BLaER1 treated with 17β-estradiol and CSF1 and Interleukin-3, amounts not matched to agents 10 nM and 100 nM (cell line): ENCODE data around the gene FAM181A.

Experiments
- H3K27ac ChIP-seq, 11 experiments: shearing (Covaris generic); formaldehyde crosslinking; 2 replicates each; pipeline ENCODE4 v1.8.1; 2022
- H3K27me3 ChIP-seq, 11 experiments: shearing (Covaris generic); formaldehyde crosslinking; 2 replicates each; pipeline ENCODE4 v1.8.1; 2022
- H3K36me3 ChIP-seq, 11 experiments: shearing (Covaris generic); formaldehyde crosslinking; 2 replicates each; pipeline ENCODE4 v1.8.1; 2022
- H3K4me1 ChIP-seq, 10 experiments: shearing (Covaris generic); formaldehyde crosslinking; 2 replicates each; pipeline ENCODE4 v1.8.1; 2022
- H3K4me2 ChIP-seq, 11 experiments: shearing (Covaris generic); formaldehyde crosslinking; 2 replicates each; pipeline ENCODE4 v1.8.1; 2022
- H3K4me3 ChIP-seq, 10 experiments: shearing (Covaris generic); formaldehyde crosslinking; 2 replicates each; pipeline ENCODE4 v1.8.1; 2022
- H3K9ac ChIP-seq, 11 experiments: shearing (Covaris generic); formaldehyde crosslinking; 2 replicates each; pipeline ENCODE4 v1.8.1; 2022
- H3K9me3 ChIP-seq, 11 experiments: shearing (Covaris generic); formaldehyde crosslinking; replicated peaks in 1 of 11; 2 replicates each; pipeline ENCODE4 v1.8.1; 2022
- H4K20me1 ChIP-seq, 11 experiments: shearing (Covaris generic); formaldehyde crosslinking; 2 replicates each; pipeline ENCODE4 v1.8.1; 2022
- Cebpa-rat ChIP-seq, 11 experiments: shearing (Covaris generic); IDR thresholded peaks; 2 replicates each; pipeline ENCODE4 v1.8.1; 2022

FAM181A gene

DNA sequence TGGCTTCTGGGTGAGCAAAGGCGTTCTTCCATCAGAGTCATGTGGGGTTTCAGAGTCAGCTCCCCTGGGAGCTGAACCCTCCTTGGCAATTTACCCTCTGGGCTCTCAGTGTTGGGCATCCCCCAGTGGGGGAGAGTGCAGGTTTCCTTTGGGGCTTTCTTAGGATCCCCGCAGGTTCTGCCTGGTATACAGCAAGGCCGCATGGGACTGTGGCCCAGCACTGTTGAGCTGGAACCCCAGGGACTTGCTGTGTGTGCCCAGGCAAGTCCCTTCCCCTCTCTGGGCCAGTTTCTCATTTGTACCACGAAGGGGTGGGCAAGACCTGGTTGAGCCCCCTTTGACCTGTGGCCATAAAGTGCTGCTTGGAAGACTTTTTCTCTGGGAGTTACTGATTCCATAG, 5.5 kb downstream of the FAM181A start:
- Histone ChIP-seq H3K4me3 (no peak overlapping the region), H3K27ac (no peak overlapping the region), H3K4me1 (peaks cover 0 to 10% (median 5%) of the 10 kb centered on the region in 10 experiments; a peak in 6 of 20 replicates), H3K9ac (no peak overlapping the region), H3K9me3 (no peaks in the 10 kb centered on the region), H3K4me2 (peak overlapping the region in 5 of 11 experiments; percentile 3 to 26 (median 14); a peak in 6 of 22 replicates), H3K27me3 (no peaks in the 10 kb centered on the region), H4K20me1 (peaks cover 0 to 6% (median 0%) of the 10 kb centered on the region in 11 experiments; a peak in 4 of 22 replicates), H3K36me3 (no peaks in the 10 kb centered on the region)
- TF ChIP-seq Cebpa-rat (IDR thresholded peaks at IDR 0.05): no peak

DNA sequence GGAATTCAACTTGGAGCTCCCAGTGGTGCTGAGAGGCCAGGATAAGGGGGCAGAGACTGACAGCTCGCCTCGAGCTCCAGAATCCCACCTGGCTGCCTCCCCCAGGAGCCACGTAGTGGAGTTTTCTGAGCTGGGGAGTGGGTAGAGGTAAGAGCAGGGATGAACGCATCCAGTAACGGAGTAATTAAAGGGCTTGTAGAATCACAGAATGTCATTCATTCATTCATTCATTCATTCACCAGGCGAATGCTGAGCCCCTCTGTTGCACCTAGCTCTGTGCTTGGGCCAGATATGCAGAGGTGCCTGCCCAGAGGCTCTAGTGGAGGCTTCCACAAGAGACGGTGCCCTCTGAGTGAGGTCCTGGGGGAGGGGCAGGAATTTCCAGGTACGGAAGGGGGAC, 8.1 kb downstream of the FAM181A start:
- no peak overlapping the region for H3K4me3 ChIP-seq
- TF ChIP-seq Cebpa-rat (IDR thresholded peaks at IDR 0.05): no peak
- peaks cover 0 to 14% (median 7%) of the 10 kb centered on the region in 10 experiments; a peak in 12 of 20 replicates for H3K4me1 ChIP-seq
- 0 out of 22 replicates have a peak, but pooled peaks cover 0 to 6% (median 0%) of the 10 kb centered on the region in 11 experiments for H3K27me3 ChIP-seq
- no peak overlapping the region for H3K27ac ChIP-seq
- no peaks in the 10 kb centered on the region for H3K36me3 ChIP-seq
- H3K9me3 ChIP-seq: no peaks in the 10 kb centered on the region
- H3K4me2 ChIP-seq: no peak overlapping the region
- no peak overlapping the region for H3K9ac ChIP-seq
- peaks cover 0 to 5% (median 0%) of the 10 kb centered on the region in 11 experiments; a peak in 3 of 22 replicates for H4K20me1 ChIP-seq

DNA sequence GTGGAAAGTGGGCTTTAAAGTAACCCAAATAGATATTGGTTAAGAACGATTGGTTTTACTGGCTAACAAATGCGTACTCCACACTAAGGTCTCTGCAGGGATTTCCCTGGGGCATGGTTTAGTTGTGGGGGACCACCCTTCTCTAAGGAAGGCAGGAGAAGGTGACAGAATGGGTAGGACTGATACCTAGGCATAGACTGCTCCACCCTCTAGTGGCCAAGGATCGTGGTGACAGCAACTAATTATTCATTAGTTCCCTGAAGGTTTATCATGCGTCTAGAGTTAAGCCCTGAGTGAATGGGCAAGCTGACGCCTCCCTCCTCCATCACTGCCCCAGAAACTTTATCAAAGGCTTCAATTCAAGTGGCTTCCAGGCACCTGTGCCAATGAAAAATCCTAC, 9.1 kb downstream of the FAM181A start:
- H3K9me3 ChIP-seq: no peaks in the 10 kb centered on the region
- H3K4me1 ChIP-seq: peaks cover 0 to 16% (median 10%) of the 10 kb centered on the region in 10 experiments; a peak in 12 of 20 replicates
- H4K20me1 ChIP-seq: peaks cover 0 to 5% (median 0%) of the 10 kb centered on the region in 11 experiments; a peak in 3 of 22 replicates
- no peak overlapping the region for H3K9ac ChIP-seq
- H3K27me3 ChIP-seq: 0 out of 22 replicates have a peak, but pooled peaks cover 0 to 6% (median 0%) of the 10 kb centered on the region in 11 experiments
- H3K4me3 ChIP-seq: no peak overlapping the region
- no peak overlapping the region for H3K4me2 ChIP-seq
- no peaks in the 10 kb centered on the region for H3K36me3 ChIP-seq
- no peak for TF ChIP-seq Cebpa-rat (IDR thresholded peaks at IDR 0.05)
- H3K27ac ChIP-seq: no peak overlapping the region

DNA sequence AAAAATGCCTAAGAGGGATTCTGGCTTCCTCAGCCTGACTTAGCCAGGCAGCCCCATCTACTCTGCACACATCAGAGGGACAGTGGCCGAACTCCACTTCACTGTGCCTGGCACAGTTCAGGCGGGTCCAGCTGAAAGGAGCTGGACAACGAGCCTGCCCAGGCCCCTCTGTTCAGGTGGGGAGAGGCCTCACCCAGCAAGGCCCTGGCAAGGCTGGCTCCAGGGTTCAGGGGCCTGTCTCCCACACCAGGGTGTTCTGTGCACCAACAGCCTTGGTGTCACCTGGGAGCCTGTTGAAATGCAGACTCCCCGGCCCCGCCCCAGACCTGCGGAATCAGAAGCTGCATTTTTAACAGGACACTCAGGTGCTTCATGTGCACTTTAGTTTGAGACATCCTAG, 9.8 kb downstream of the FAM181A start:
- no peak overlapping the region for H3K4me3 ChIP-seq
- 0 out of 22 replicates have a peak, but pooled peaks cover 0 to 6% (median 0%) of the 10 kb centered on the region in 11 experiments for H3K27me3 ChIP-seq
- H3K9ac ChIP-seq: no peak overlapping the region
- no peaks in the 10 kb centered on the region for H3K9me3 ChIP-seq
- TF ChIP-seq Cebpa-rat (IDR thresholded peaks at IDR 0.05): no peak
- H3K4me1 ChIP-seq: peaks cover 0 to 15% (median 10%) of the 10 kb centered on the region in 10 experiments; a peak in 12 of 20 replicates
- H4K20me1 ChIP-seq: peaks cover 0 to 5% (median 0%) of the 10 kb centered on the region in 11 experiments; a peak in 3 of 22 replicates
- H3K36me3 ChIP-seq: no peaks in the 10 kb centered on the region
- no peak overlapping the region for H3K27ac ChIP-seq
- no peak overlapping the region for H3K4me2 ChIP-seq

DNA sequence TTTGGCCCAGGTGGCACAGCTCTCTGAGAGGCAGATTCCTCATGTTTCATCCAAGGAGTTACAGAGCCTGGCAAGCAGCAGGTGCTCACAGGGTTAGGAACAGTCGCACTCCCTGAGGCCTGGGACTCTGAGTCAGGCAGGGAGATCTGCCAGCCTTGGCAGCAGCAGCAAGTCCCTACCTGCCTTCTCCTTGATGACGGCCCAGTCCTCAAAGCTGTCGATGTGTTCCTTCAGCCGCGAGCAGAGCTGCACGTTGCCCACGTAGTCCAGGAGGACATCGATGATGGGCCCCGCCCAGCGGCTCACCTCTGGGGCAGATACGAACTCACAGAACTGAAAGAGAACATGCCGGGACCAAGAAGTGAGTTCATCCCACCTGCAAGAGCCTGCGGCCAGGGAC, 10.4 kb downstream of the FAM181A start:
- H3K36me3 ChIP-seq: no peaks in the 10 kb centered on the region
- no peak overlapping the region for H3K9ac ChIP-seq
- no peak overlapping the region for H3K4me3 ChIP-seq
- H3K9me3 ChIP-seq: no peaks in the 10 kb centered on the region
- H3K4me1 ChIP-seq: peaks cover 0 to 12% (median 8%) of the 10 kb centered on the region in 10 experiments; a peak in 12 of 20 replicates
- TF ChIP-seq Cebpa-rat (IDR thresholded peaks at IDR 0.05): no peak
- no peak overlapping the region for H3K27ac ChIP-seq
- no peak overlapping the region for H3K4me2 ChIP-seq
- 0 out of 22 replicates have a peak, but pooled peaks cover 0 to 6% (median 0%) of the 10 kb centered on the region in 11 experiments for H3K27me3 ChIP-seq
- peaks cover 0 to 5% (median 0%) of the 10 kb centered on the region in 11 experiments; a peak in 3 of 22 replicates for H4K20me1 ChIP-seq

DNA sequence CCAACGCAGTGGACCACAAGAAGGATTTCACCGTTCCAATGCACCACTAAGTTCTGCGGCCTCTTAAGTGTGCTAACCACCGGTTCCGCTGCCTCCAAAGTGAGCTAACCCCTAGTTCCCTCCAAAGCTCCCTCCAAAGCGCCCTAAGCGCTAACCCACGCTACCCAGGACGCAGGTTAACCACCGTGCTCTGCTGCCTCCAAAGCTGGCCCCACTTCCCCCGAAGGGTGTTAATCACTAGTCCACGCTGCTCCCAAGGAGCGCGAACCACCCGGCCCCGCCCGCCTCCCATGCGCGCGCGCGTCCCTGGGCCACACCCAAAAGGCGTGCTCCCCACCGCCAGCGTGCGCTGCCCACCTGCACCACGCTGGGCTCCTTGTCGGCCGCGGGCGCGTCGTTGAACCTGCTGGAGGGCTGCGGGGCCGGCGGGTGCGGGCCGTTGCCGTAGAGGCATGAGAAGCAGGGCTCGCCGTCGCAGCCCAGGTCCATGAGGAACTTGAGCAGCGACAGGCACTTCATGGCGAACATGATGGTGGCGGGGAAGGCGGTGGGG, 11.7 kb downstream of the FAM181A start:
- Histone ChIP-seq H4K20me1 (peaks cover 0 to 5% (median 0%) of the 10 kb centered on the region in 11 experiments; a peak in 3 of 22 replicates), H3K9ac (no peak overlapping the region), H3K27me3 (0 out of 22 replicates have a peak, but pooled peaks cover 0 to 6% (median 0%) of the 10 kb centered on the region in 11 experiments), H3K9me3 (no peaks in the 10 kb centered on the region), H3K27ac (no peak overlapping the region), H3K36me3 (no peaks in the 10 kb centered on the region), H3K4me2 (peak overlapping the region in 1 of 11 experiments; percentile 68; a peak in 2 of 22 replicates), H3K4me1 (peaks cover 0 to 12% (median 6%) of the 10 kb centered on the region in 10 experiments; a peak in 11 of 20 replicates), H3K4me3 (no peak overlapping the region)
- no peak for TF ChIP-seq Cebpa-rat (IDR thresholded peaks at IDR 0.05)

DNA sequence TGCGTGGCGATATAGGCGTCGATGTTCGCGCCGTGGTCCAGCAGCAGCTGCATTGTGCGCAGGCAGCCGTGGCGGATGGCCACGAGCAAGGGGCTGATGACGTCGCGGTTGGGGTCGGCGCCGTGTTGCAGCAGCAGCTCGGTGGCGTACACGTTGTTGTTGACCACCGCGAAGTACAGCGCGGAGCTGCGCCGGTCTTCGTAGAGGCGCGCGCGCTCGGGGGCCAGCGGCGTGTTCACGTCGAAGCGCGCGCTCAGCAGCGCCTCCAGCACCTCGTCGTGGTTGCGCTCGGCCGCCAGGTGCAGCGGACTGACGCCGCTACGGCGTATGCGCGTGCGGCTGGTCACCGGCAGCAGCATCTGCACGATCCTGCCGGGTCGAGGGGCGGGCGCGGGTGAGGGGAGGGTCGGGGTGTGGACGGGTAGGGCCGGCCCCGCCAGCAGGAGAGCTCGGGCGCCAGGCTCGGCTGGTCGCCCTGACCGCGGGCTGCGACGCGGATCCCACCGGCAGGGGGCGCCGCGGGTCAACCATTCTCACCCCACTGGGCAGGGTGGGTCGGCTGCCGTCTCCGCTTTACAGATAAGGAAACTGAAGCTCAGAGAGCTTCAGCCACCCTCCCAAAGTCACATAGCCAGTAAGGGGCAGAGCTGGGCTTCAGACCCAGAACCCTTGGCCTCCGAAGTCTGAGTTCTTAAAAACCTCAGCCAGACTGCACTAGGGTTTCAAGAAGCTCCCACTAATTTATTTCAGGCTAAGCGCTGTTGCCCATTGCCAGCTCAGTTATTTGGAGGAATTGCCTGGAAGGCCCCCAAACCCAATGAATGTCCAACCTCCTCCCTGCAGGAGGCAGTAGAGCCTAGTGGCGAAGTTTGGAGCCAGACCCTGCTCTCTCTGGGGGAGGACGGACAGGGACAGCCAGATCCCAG, 12.4 kb downstream of the FAM181A start:
- Histone ChIP-seq H3K4me1 (peaks cover 0 to 12% (median 6%) of the 10 kb centered on the region in 10 experiments; a peak in 11 of 20 replicates), H3K27me3 (0 out of 22 replicates have a peak, but pooled peaks cover 0 to 6% (median 0%) of the 10 kb centered on the region in 11 experiments), H3K4me3 (no peak overlapping the region), H3K9me3 (no peaks in the 10 kb centered on the region), H3K36me3 (no peaks in the 10 kb centered on the region), H3K27ac (no peak overlapping the region), H3K4me2 (peak overlapping the region in 9 of 11 experiments; percentile 17 to 82 (median 52); a peak in 16 of 22 replicates), H4K20me1 (peaks cover 0 to 5% (median 0%) of the 10 kb centered on the region in 11 experiments; a peak in 3 of 22 replicates), H3K9ac (no peak overlapping the region)
- no peak for TF ChIP-seq Cebpa-rat (IDR thresholded peaks at IDR 0.05)

DNA sequence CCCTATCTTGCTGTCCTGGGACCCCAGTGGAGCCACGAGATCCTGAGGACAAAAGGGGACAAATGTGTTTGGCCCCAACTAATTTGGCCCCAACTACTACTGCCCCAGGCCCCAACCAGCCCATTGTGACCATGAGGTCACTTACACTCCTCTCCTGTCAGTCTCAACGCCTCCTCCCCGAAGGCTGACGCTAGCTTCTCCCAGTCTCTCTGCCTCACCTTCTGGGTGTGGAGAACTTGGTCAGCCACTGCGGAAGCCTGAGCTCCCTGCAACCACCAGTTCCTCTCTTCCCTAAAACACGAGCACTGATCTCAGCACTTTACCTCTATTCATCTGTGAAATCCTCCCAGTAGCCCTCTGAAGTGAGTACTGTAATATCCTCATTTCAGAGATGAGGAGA, 13.3 kb downstream of the FAM181A start:
- Histone ChIP-seq H4K20me1 (peaks cover 0 to 5% (median 0%) of the 10 kb centered on the region in 11 experiments; a peak in 3 of 22 replicates), H3K4me1 (peaks cover 0 to 12% (median 6%) of the 10 kb centered on the region in 10 experiments; a peak in 11 of 20 replicates), H3K9ac (no peak overlapping the region), H3K9me3 (no peaks in the 10 kb centered on the region), H3K4me3 (no peak overlapping the region), H3K27ac (no peak overlapping the region), H3K4me2 (peak overlapping the region in 4 of 11 experiments; percentile 17 to 82 (median 46); a peak in 6 of 22 replicates), H3K36me3 (no peaks in the 10 kb centered on the region), H3K27me3 (0 out of 22 replicates have a peak, but pooled peaks cover 0 to 6% (median 0%) of the 10 kb centered on the region in 11 experiments)
- TF ChIP-seq Cebpa-rat (IDR thresholded peaks at IDR 0.05): no peak
